GM12875 (cell line): ENCODE measurements around the gene EVPL.
A peak's percentile ranks its signal among the peaks of the same experiment; 100 is the strongest.
"Not testable (repeated sequence)": the region's sequence is repeated elsewhere in the genome, so short reads cannot be mapped to it uniquely, and the experiment has no call there.

Experiments
- H3K4me3 ChIP-seq: one replicate; pipeline ENCODE4 v1.5.1; 2011; ENCODE audit warnings: low read depth, low read length, control low read depth
- TF ChIP-seq, protein P1 (sequence below): IDR thresholded peaks from 2 replicates; pipeline ENCODE4 v1.5.1; 2011; ENCODE audit warnings: low read depth, mild to moderate bottlenecking, control low read depth, inconsistent platforms, low read length, moderate library complexity, borderline replicate concordance; ENCODE audit not compliant: insufficient read depth

The EVPL gene

GRCh38 chr17:75979705-75980187, 47.4 kb downstream of the EVPL start:
- peak overlapping the region; percentile 76 for H3K4me3 ChIP-seq
- TF ChIP-seq, protein P1, sequence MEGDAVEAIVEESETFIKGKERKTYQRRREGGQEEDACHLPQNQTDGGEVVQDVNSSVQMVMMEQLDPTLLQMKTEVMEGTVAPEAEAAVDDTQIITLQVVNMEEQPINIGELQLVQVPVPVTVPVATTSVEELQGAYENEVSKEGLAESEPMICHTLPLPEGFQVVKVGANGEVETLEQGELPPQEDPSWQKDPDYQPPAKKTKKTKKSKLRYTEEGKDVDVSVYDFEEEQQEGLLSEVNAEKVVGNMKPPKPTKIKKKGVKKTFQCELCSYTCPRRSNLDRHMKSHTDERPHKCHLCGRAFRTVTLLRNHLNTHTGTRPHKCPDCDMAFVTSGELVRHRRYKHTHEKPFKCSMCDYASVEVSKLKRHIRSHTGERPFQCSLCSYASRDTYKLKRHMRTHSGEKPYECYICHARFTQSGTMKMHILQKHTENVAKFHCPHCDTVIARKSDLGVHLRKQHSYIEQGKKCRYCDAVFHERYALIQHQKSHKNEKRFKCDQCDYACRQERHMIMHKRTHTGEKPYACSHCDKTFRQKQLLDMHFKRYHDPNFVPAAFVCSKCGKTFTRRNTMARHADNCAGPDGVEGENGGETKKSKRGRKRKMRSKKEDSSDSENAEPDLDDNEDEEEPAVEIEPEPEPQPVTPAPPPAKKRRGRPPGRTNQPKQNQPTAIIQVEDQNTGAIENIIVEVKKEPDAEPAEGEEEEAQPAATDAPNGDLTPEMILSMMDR = no peak

DNA sequence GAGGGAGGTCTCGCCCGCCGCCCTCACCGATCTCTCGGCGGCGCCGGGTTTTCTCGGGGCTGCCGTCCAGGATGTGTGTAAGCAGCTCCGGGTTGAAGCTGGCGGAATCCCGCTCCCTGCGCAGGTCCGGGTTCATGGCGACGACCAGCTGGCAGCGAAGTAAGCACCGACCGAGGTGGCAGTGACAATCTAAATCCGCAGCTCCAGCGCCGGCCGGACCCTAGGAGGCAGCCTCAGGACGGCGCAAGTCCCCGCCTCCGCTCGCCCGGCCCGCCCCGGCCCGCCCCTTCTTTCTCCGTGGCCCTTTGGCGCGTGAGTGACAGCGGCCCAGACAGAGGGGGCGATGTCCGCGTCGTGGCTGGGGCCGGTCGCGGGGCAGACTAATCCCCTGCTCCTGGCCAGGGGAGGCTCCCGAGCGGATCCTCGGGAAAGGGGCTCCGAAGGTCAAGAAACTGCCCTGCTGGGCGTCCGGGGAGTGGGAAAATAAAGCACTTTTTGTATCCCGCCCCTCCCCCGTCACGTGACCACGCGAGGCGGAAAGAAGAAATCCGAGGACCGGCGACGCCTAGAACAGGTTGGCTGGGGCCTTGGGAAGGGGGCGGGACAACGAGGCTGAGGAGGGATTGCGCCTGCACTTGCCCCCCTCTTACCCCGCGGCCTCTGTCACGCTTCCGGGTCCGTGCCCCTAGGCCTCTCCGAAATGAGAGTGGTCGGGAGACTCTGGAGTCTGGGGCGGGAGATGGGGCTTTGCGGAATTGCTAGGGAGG, 48.0 kb downstream of the EVPL start, which contains the start of the genes ACOX1 and TEN1:
Gene ACOX1 (minus strand): TSS at position 229 of the 767 bp plus-strand sequence. CDS start 93 bp downstream, at position 136.
Gene TEN1 (plus strand): TSS at position 303 of the 767 bp plus-strand sequence. CDS start 6,953 bp downstream, outside the sequence.
- TF ChIP-seq, protein P1 = no peak

DNA sequence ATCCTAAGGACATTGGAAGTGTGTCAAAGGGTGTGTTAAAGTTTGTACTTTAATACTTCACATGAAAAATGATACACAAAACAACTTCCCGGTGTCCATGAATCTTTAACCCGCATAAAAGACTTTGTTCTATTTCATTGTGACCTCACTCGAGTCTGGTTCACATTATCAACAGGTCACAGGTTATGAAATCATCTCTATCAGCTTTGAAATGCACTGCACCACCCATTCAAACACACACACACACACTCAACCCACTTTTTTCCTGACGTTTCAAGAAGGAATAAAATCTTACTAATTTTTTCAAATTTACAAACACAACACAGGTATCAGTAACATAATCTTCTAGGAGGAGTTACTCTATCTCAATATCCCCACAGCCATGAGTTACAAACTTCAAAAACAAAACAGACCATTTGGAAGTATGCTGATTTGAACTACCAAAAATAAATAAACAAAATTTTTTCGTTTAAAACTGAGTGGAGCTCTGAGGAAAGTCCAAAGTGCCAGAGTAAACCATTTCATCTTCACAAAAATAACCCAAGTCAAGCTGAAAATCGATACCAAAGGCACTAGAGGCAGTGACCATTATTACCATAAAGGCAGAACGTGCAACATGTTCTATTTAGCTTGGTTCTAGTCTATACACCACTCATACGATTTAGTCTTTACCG, 50.8 kb downstream of the EVPL start:
- TF ChIP-seq, protein P1 = no peak
- H3K4me3 ChIP-seq = no peak overlapping the region

More for the DNA sequence above, 48.0 kb downstream of the EVPL start, which contains the start of the genes ACOX1 and TEN1:
- H3K4me3 ChIP-seq = peak within 1 kb of the TSS; percentile 76

DNA sequence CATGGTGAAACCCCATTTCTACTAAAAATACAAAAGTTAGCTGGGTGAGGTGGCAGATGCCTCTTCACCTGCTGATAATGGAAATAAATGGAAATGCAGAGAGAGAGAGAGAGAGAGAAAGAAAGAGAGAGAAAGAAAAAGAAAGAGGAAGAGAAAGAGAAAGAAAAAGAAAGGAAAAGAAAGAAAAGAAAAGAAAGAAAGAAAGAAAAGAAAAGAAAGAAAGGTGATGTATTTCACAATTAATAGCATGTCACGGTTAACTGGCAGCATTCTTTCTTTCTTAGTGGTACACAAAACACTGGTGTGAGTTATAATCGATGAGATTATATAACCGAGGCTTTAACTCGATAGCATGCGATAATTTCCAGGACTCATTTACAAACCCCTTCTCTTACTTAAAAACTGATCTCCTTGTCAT, 51.3 kb downstream of the EVPL start:
- H3K4me3 ChIP-seq = no peak overlapping the region

DNA sequence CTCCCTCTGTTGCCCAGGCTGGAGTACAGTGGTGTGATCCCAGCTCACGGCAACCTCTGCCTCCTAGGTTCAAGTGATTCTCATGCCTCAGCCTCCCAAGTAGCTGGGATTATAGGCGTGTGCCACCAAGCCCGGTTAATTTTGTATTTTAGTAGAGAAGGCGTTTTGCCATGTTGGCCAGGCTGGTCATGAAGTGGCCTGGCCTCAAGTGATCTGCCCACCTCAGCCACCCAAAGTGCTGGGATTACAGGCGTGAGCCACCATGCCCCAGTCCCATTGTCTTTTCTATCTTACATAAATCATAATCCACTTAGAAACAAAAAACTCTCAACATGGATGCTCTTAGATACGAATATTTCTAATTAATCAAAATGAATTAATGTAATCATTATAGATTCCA, 51.9 kb downstream of the EVPL start:
- not testable (repeated sequence) for H3K4me3 ChIP-seq

More for the DNA sequence above, 51.3 kb downstream of the EVPL start:
- TF ChIP-seq, protein P1 = no peak

DNA sequence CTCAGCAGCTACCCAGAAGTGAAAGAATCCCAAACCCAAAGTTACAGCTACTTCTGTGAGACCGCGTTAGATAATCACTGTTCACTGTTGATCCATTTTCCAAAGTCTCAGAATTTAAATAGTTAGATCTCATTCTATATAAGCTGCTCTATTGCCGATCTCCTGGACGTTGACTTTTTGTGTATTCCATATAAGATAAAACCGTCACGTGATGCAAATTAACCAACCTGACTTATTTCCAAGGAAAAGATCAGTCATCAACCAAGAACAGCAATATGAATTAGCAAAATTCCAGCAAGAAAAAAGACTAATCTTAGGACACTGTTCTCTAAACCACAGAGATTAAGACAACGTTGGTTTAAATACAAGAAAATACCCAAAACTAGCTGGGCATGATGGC, 56.5 kb downstream of the EVPL start:
- TF ChIP-seq, protein P1 = no peak
- no peak overlapping the region for H3K4me3 ChIP-seq

GRCh38 chr17:75970011-75970523, 57.0 kb downstream of the EVPL start:
- H3K4me3 ChIP-seq = no peak overlapping the region
- TF ChIP-seq, protein P1 = no peak

- not testable (repeated sequence) for H3K4me3 ChIP-seq
These were observed 58.1 kb downstream of the EVPL start for GRCh38 chr17:75969044-75969443.
